Peyer's patch (tissue), 4 donors: ENCODE data around the gene PCDHB7. TPM values are rescaled to one million over a fixed set of nuclear protein-coding genes. Genes with fewer than 3 reads are reported as not detected.
"Not testable (repeated sequence)": the region's sequence is repeated elsewhere in the genome, so short reads cannot be mapped to it uniquely, and the experiment has no call there.

ENCODE experiments used
- DNase-seq, 3 donors: peaks; one replicate each; pipeline ENCODE4 v3.0.0-alpha.2; 2017 to 2019
- H3K27ac ChIP-seq, 4 donors: fragments of 200-600 bp; sonication (generic); one replicate each; pipeline ENCODE4 v1.5.1; 2016 to 2019
- H3K27me3 ChIP-seq, 2 donors: fragments of 200-600 bp; sonication (generic); one replicate each; pipeline ENCODE4 v1.5.1; 2019
- H3K36me3 ChIP-seq, 3 donors: fragments of 200-600 bp; sonication (generic); one replicate each; pipeline ENCODE4 v1.5.1; 2016 to 2019
- H3K4me1 ChIP-seq, 4 donors: fragments of 200-600 bp; sonication (generic); one replicate each; pipeline ENCODE4 v1.5.1; 2016 to 2019
- H3K4me3 ChIP-seq, 4 donors: fragments of 200-600 bp; sonication (generic); 1 replicate in 3 of 4; 2 replicates in 1 of 4; pipeline ENCODE4 v1.5.1; 2016 to 2019; ENCODE audit warnings: mild to moderate bottlenecking in 1 of 4
- H3K9me3 ChIP-seq, 4 donors: fragments of 200-600 bp; sonication (generic); one replicate each; pipeline ENCODE4 v1.5.1; 2016 to 2019; ENCODE audit warnings: mild to moderate bottlenecking in 1 of 4
- CTCF ChIP-seq, 6 experiments: fragments of 450-650 bp in 4 of 6; fragments of 200-600 bp in 2 of 6; sonication (generic) in 1 of 6; IDR thresholded peaks; one replicate each; pipeline ENCODE4 v1.5.1; 2017 to 2019; ENCODE audit warnings: antibody characterized with exemption in 6 of 6, mild to moderate bottlenecking in 3 of 6, moderate library complexity in 1 of 6
- POLR2A ChIP-seq, 2 donors: fragments of 450-650 bp; IDR thresholded peaks; one replicate each; pipeline ENCODE4 v1.5.1; 2017; ENCODE audit warnings: antibody characterized with exemption in 2 of 2, mild to moderate bottlenecking in 2 of 2, moderate library complexity in 2 of 2
- total RNA-seq, 4 donors: library from RNA; depleted of rRNA; stranded (reverse); fragments of >200 nt; gene quantifications; one replicate each; pipeline ENCODE4 v1.1.0, GENCODE V29; 2016

PCDHB7 gene
- total RNA-seq, 4 donors from 2014 or later: 0.53 to 0.54 TPM; not detected in 2

- Histone ChIP-seq H3K36me3 (no peaks in the 10 kb centered on the region), H3K27ac (no peak within 1 kb of the TSS), H3K27me3 (no peaks in the 10 kb centered on the region), H3K4me3 (no peak within 1 kb of the TSS), H3K9me3 (peaks cover 0 to 44% (median 0%) of the 10 kb centered on the region in 4 donors), H3K4me1 (no peaks in the 10 kb centered on the region)
- no peak for DNase-seq
- TF ChIP-seq CTCF (IDR thresholded peaks at IDR 0.05) (peak in 1 of 6 experiments; percentile 10), POLR2A (IDR thresholded peaks at IDR 0.05) (no peak)
Observed at GRCh38 chr5:141199359-141200235, 27.2 kb downstream of the PCDHB7 start, which contains the start of gene PCDHB11. Gene PCDHB11 (plus strand): TSS chr5:141199627. CDS start chr5:141199775, 148 bp downstream.

- not testable (repeated sequence) for H3K4me3 ChIP-seq, DNase-seq, H3K4me1 ChIP-seq, H3K27ac ChIP-seq, H3K36me3 ChIP-seq, H3K27me3 ChIP-seq
- peaks cover 0 to 44% (median 0%) of the 10 kb centered on the region in 4 donors for H3K9me3 ChIP-seq
Observed at GRCh38 chr5:141201126-141201525, 28.7 kb downstream of the PCDHB7 start.

- peaks cover 0 to 40% (median 0%) of the 10 kb centered on the region in 4 donors for H3K9me3 ChIP-seq
- H3K27ac ChIP-seq, DNase-seq, H3K27me3 ChIP-seq, H3K36me3 ChIP-seq, H3K4me1 ChIP-seq, H3K4me3 ChIP-seq: not testable (repeated sequence)
Observed at GRCh38 chr5:141201646-141202045, 29.2 kb downstream of the PCDHB7 start.

- no peak within 1 kb of the TSS for H3K4me3 ChIP-seq
Observed at GRCh38 chr5:141208478-141208877, 36.0 kb downstream of the PCDHB7 start, which contains the start of gene PCDHB12. Gene PCDHB12 (plus strand): TSS chr5:141208719. CDS start chr5:141208908, 189 bp downstream.

GRCh38 chr5:141210281-141210680 is 37.8 kb downstream of the PCDHB7 start:
- H3K27me3 ChIP-seq, H3K4me1 ChIP-seq, H3K27ac ChIP-seq, H3K36me3 ChIP-seq, H3K4me3 ChIP-seq, DNase-seq: not testable (repeated sequence)
- peaks cover 0 to 20% (median 0%) of the 10 kb centered on the region in 4 donors for H3K9me3 ChIP-seq

More at GRCh38 chr5:141208478-141208877, 36.0 kb downstream of the PCDHB7 start, which contains the start of gene PCDHB12:
- Histone ChIP-seq H3K27ac (no peak within 1 kb of the TSS), H3K9me3 (peaks cover 0 to 16% (median 0%) of the 10 kb centered on the region in 4 donors), H3K36me3 (no peaks in the 10 kb centered on the region), H3K4me1 (no peaks in the 10 kb centered on the region), H3K27me3 (no peaks in the 10 kb centered on the region)
- TF ChIP-seq CTCF (IDR thresholded peaks at IDR 0.05) (no peak), POLR2A (IDR thresholded peaks at IDR 0.05) (no peak)
- no peak for DNase-seq

- H3K9me3 ChIP-seq: peaks cover 0 to 22% (median 0%) of the 10 kb centered on the region in 4 donors
- not testable (repeated sequence) for H3K4me1 ChIP-seq, H3K27me3 ChIP-seq, H3K27ac ChIP-seq, H3K36me3 ChIP-seq, H3K4me3 ChIP-seq, DNase-seq
Observed at GRCh38 chr5:141210849-141211248, 38.4 kb downstream of the PCDHB7 start.

GRCh38 chr5:141213656-141214339 is 41.4 kb downstream of the PCDHB7 start, which contains the start of gene PCDHB13:
Gene PCDHB13 (plus strand): TSS chr5:141213919. CDS start chr5:141214124, 205 bp downstream.
- peaks cover 0 to 27% (median 0%) of the 10 kb centered on the region in 4 donors for H3K9me3 ChIP-seq
- not testable (repeated sequence) for H3K27ac ChIP-seq, DNase-seq, H3K27me3 ChIP-seq, H3K36me3 ChIP-seq, H3K4me1 ChIP-seq, H3K4me3 ChIP-seq
- TF ChIP-seq CTCF (IDR thresholded peaks at IDR 0.05): peak in 3 of 6 experiments; percentile 9 to 25 (median 22)

- H3K27ac ChIP-seq, H3K36me3 ChIP-seq, H3K4me1 ChIP-seq, H3K4me3 ChIP-seq, DNase-seq, H3K27me3 ChIP-seq: not testable (repeated sequence)
- H3K9me3 ChIP-seq: peaks cover 0 to 27% (median 0%) of the 10 kb centered on the region in 4 donors
Observed at GRCh38 chr5:141214583-141214982, 42.1 kb downstream of the PCDHB7 start.

GRCh38 chr5:141215504-141215903 is 43.1 kb downstream of the PCDHB7 start:
- not testable (repeated sequence) for H3K27me3 ChIP-seq, H3K4me3 ChIP-seq, H3K36me3 ChIP-seq, DNase-seq, H3K4me1 ChIP-seq, H3K27ac ChIP-seq
- H3K9me3 ChIP-seq: peaks cover 0 to 22% (median 0%) of the 10 kb centered on the region in 4 donors

GRCh38 chr5:141216035-141216434 is 43.6 kb downstream of the PCDHB7 start:
- H3K27ac ChIP-seq, DNase-seq, H3K4me3 ChIP-seq, H3K27me3 ChIP-seq, H3K36me3 ChIP-seq, H3K4me1 ChIP-seq: not testable (repeated sequence)
- peaks cover 0 to 22% (median 0%) of the 10 kb centered on the region in 4 donors for H3K9me3 ChIP-seq
